GM21737 (cell line): ENCODE results near the gene PHPT1.
"Not testable (repeated sequence)": the region's sequence is repeated elsewhere in the genome, so short reads cannot be mapped to it uniquely, and the experiment has no call there.

Experiments
- ATAC-seq: cut with Tn5 transposase; IDR thresholded peaks from one replicate; pipeline ENCODE4 v1.9.1; 2021; ENCODE audit warnings: mild to moderate bottlenecking, moderate library complexity; ENCODE audit not compliant: unreplicated experiment

Gene PHPT1

GRCh38 chr9:136881691-136882108 is 32.5 kb downstream of the PHPT1 start:
- ATAC-seq, result no peak

GRCh38 chr9:136882109-136882946 is 33.1 kb downstream of the PHPT1 start:
- peak; percentile 37 for ATAC-seq

- ATAC-seq, result not testable (repeated sequence)
Measured at GRCh38 chr9:136882947-136883283, 33.7 kb downstream of the PHPT1 start.

GRCh38 chr9:136883670-136884069 is 34.5 kb downstream of the PHPT1 start:
- ATAC-seq, result not testable (repeated sequence)

- ATAC-seq, result peak; percentile 75
Measured at GRCh38 chr9:136885950-136886578, 36.9 kb downstream of the PHPT1 start, which contains the start of gene TRAF2. Gene TRAF2, plus strand, starts transcription at chr9:136886516. Its CDS starts 12,225 bp downstream, at chr9:136898741.

- peak; percentile 13 for ATAC-seq
Measured at GRCh38 chr9:136886610-136887597, 37.7 kb downstream of the PHPT1 start.

- no peak for ATAC-seq
Measured at GRCh38 chr9:136888454-136888853, 39.2 kb downstream of the PHPT1 start.

- no peak for ATAC-seq
Measured at GRCh38 chr9:136889858-136890257, 40.6 kb downstream of the PHPT1 start.

- ATAC-seq, result no peak
Measured at GRCh38 chr9:136890661-136891060, 41.5 kb downstream of the PHPT1 start.

- no peak for ATAC-seq
Measured at GRCh38 chr9:136896027-136896426, 46.8 kb downstream of the PHPT1 start.

GRCh38 chr9:136898483-136899100 is 49.4 kb downstream of the PHPT1 start:
- no peak for ATAC-seq

GRCh38 chr9:136899196-136899595 is 50.0 kb downstream of the PHPT1 start:
- ATAC-seq, result no peak

GRCh38 chr9:136900556-136900955 is 51.3 kb downstream of the PHPT1 start:
- ATAC-seq, result no peak
